NCI-H1436 treated with DMSO at 0.1 percent for 48 hours (cell line): Measurements from ENCODE around the gene EGFL7.
"Not testable (repeated sequence)": the region's sequence is repeated elsewhere in the genome, so short reads cannot be mapped to it uniquely, and the experiment has no call there.

Source experiments
- DNase-seq: peaks from one replicate; lab custom pipeline; 2025; lab: John Stamatoyannopoulos, UW

The EGFL7 gene

GRCh38 chr9:136624184-136624951 is 38.3 kb upstream of the EGFL7 start:
- DNase-seq = no peak

GRCh38 chr9:136625101-136626065 is 37.3 kb upstream of the EGFL7 start:
- DNase-seq = no peak

GRCh38 chr9:136626066-136626725 is 36.5 kb upstream of the EGFL7 start:
- DNase-seq = no peak

- no peak for DNase-seq
Measured at GRCh38 chr9:136626740-136627642, 35.7 kb upstream of the EGFL7 start.

- DNase-seq = no peak
Measured at GRCh38 chr9:136627703-136628102, 35.0 kb upstream of the EGFL7 start.

- no peak for DNase-seq
Measured at GRCh38 chr9:136628268-136628667, 34.4 kb upstream of the EGFL7 start.

- DNase-seq = no peak
Measured at GRCh38 chr9:136629001-136629878, 33.5 kb upstream of the EGFL7 start.

GRCh38 chr9:136629879-136630661 is 32.6 kb upstream of the EGFL7 start:
- DNase-seq = no peak

GRCh38 chr9:136630662-136630992 is 32.1 kb upstream of the EGFL7 start:
- no peak for DNase-seq

- peak; percentile 19 for DNase-seq
Measured at GRCh38 chr9:136631038-136632000, 31.4 kb upstream of the EGFL7 start.

GRCh38 chr9:136632072-136632471 is 30.6 kb upstream of the EGFL7 start:
- DNase-seq = not testable (repeated sequence)

- not testable (repeated sequence) for DNase-seq
Measured at GRCh38 chr9:136632491-136633106, 30.1 kb upstream of the EGFL7 start.

GRCh38 chr9:136634904-136635303 is 27.8 kb upstream of the EGFL7 start:
- DNase-seq = no peak

GRCh38 chr9:136640171-136641111 is 22.3 kb upstream of the EGFL7 start:
- no peak for DNase-seq

- DNase-seq = no peak
Measured at GRCh38 chr9:136642439-136642921, 20.2 kb upstream of the EGFL7 start.

- DNase-seq = no peak
Measured at GRCh38 chr9:136643596-136644342, 18.9 kb upstream of the EGFL7 start.
